ENCODE measurements around the gene TBX19. TPM values are rescaled to one million over a fixed set of nuclear protein-coding genes. Genes with fewer than 3 reads are reported as not detected.

TBX19 gene
- total RNA-seq, 1 experiment from 2014 or later, result 1.2 TPM

DNA sequence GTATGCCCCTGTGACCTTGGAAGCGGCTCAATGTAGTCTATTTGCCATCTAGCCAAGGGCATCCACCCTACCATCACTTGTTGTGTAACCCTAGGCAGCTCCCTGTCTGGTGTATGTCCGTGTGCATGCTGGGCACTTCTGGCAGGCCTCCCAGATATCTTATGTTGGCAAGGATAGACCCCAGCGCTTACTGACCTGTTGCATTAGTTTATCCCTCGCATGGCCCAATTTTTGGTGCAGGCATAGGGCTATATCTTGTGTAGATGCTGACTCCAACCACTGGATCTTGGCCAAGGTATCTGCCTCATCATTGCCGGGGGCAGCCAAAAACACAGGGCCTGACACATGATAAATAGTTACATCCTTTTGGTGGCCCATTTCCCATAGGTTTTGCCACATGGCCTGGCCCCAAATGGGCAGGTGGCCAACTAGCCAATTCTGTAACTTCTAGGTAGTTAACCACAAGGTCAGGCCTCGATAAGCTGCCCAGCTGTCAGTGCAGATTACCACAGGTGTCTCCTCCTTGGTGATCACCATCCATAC lies 14.0 kb upstream of the TBX19 start (continued):
- TF ChIP-seq, protein P1, sequence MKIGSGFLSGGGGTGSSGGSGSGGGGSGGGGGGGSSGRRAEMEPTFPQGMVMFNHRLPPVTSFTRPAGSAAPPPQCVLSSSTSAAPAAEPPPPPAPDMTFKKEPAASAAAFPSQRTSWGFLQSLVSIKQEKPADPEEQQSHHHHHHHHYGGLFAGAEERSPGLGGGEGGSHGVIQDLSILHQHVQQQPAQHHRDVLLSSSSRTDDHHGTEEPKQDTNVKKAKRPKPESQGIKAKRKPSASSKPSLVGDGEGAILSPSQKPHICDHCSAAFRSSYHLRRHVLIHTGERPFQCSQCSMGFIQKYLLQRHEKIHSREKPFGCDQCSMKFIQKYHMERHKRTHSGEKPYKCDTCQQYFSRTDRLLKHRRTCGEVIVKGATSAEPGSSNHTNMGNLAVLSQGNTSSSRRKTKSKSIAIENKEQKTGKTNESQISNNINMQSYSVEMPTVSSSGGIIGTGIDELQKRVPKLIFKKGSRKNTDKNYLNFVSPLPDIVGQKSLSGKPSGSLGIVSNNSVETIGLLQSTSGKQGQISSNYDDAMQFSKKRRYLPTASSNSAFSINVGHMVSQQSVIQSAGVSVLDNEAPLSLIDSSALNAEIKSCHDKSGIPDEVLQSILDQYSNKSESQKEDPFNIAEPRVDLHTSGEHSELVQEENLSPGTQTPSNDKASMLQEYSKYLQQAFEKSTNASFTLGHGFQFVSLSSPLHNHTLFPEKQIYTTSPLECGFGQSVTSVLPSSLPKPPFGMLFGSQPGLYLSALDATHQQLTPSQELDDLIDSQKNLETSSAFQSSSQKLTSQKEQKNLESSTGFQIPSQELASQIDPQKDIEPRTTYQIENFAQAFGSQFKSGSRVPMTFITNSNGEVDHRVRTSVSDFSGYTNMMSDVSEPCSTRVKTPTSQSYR (CRISPR knock-in tag; IDR thresholded peaks at IDR 0.05), result no peak
- TF ChIP-seq, protein P2, sequence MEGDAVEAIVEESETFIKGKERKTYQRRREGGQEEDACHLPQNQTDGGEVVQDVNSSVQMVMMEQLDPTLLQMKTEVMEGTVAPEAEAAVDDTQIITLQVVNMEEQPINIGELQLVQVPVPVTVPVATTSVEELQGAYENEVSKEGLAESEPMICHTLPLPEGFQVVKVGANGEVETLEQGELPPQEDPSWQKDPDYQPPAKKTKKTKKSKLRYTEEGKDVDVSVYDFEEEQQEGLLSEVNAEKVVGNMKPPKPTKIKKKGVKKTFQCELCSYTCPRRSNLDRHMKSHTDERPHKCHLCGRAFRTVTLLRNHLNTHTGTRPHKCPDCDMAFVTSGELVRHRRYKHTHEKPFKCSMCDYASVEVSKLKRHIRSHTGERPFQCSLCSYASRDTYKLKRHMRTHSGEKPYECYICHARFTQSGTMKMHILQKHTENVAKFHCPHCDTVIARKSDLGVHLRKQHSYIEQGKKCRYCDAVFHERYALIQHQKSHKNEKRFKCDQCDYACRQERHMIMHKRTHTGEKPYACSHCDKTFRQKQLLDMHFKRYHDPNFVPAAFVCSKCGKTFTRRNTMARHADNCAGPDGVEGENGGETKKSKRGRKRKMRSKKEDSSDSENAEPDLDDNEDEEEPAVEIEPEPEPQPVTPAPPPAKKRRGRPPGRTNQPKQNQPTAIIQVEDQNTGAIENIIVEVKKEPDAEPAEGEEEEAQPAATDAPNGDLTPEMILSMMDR (IDR thresholded peaks at IDR 0.05), result no peak
- TF ChIP-seq, protein P3, sequence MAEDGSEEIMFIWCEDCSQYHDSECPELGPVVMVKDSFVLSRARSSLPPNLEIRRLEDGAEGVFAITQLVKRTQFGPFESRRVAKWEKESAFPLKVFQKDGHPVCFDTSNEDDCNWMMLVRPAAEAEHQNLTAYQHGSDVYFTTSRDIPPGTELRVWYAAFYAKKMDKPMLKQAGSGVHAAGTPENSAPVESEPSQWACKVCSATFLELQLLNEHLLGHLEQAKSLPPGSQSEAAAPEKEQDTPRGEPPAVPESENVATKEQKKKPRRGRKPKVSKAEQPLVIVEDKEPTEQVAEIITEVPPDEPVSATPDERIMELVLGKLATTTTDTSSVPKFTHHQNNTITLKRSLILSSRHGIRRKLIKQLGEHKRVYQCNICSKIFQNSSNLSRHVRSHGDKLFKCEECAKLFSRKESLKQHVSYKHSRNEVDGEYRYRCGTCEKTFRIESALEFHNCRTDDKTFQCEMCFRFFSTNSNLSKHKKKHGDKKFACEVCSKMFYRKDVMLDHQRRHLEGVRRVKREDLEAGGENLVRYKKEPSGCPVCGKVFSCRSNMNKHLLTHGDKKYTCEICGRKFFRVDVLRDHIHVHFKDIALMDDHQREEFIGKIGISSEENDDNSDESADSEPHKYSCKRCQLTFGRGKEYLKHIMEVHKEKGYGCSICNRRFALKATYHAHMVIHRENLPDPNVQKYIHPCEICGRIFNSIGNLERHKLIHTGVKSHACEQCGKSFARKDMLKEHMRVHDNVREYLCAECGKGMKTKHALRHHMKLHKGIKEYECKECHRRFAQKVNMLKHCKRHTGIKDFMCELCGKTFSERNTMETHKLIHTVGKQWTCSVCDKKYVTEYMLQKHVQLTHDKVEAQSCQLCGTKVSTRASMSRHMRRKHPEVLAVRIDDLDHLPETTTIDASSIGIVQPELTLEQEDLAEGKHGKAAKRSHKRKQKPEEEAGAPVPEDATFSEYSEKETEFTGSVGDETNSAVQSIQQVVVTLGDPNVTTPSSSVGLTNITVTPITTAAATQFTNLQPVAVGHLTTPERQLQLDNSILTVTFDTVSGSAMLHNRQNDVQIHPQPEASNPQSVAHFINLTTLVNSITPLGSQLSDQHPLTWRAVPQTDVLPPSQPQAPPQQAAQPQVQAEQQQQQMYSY (CRISPR knock-in tag; IDR thresholded peaks at IDR 0.05), result no peak
- TF ChIP-seq ELF4 (CRISPR knock-in tag; IDR thresholded peaks at IDR 0.05; ENCODE audit: low read depth), result no peak
- no peak for TF ChIP-seq GABPB1 (CRISPR knock-in tag; IDR thresholded peaks at IDR 0.05)

DNA sequence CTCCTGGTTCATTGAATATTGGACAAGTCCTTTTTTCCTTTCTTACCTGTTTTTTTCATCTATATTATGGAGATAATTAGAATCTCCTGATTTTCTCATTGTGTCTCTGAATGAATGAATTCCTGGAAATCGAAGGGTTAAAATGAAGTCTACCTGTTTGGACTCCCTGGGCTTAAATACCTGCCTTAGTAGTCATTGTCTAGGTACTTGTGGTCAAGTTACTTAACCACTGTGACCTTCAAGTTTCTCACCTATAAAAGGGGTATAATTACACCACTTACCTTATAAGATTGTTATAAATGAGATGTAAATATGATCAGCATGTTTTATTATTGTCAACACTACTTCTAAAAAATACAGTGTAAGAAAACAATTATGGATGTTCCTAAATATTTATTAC lies 9.0 kb upstream of the TBX19 start:
- POLR2A ChIA-PET, result no interaction called here
- ATAC-seq (no peak), DNase-seq (ENCODE audit: low spot score) (no peak)
- Mint-ChIP-seq H3K27ac (no peak overlapping the region), H3K4me3 (no peak overlapping the region), H3K4me1 (peaks cover 3% of the 10 kb centered on the region; the same call in 1 of the 2 replicates), H3K9me3 (peaks cover 11% of the 10 kb centered on the region), H3K27me3 (ENCODE audit: low read depth) (no peaks in the 10 kb centered on the region), H3K36me3 (no peaks in the 10 kb centered on the region)
- TF ChIP-seq ETV6 (CRISPR knock-in tag; IDR thresholded peaks at IDR 0.05) (no peak), TCF7 (CRISPR knock-in tag; IDR thresholded peaks at IDR 0.05; ENCODE audit: low read depth) (no peak)
- TF ChIP-seq, protein P4, sequence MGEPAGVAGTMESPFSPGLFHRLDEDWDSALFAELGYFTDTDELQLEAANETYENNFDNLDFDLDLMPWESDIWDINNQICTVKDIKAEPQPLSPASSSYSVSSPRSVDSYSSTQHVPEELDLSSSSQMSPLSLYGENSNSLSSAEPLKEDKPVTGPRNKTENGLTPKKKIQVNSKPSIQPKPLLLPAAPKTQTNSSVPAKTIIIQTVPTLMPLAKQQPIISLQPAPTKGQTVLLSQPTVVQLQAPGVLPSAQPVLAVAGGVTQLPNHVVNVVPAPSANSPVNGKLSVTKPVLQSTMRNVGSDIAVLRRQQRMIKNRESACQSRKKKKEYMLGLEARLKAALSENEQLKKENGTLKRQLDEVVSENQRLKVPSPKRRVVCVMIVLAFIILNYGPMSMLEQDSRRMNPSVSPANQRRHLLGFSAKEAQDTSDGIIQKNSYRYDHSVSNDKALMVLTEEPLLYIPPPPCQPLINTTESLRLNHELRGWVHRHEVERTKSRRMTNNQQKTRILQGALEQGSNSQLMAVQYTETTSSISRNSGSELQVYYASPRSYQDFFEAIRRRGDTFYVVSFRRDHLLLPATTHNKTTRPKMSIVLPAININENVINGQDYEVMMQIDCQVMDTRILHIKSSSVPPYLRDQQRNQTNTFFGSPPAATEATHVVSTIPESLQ (CRISPR knock-in tag; IDR thresholded peaks at IDR 0.05), result no peak
- CTCF ChIA-PET, result no interaction called here

DNA sequence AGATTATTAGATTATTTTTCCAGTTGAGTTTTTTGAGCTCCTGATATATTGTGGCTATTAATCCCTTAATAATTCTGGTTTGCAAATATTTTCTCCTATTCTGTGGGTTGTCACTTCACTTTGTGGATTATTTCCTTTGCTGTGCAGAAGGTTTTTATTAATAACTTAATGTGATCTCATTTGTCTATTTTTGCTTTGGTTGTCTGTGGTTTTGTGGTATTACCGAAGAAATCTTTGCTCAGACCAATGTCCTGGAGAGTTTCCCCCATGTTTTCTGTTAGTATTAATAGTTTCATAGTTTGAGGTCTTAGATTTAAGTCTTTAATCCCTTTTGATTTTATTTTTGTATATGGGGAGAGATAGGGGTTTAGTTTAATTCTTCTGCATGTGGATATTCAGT lies 7.1 kb upstream of the TBX19 start:
- ChIA-PET CTCF (no interaction called here), POLR2A (no interaction called here)
- Mint-ChIP-seq H3K36me3 (no peaks in the 10 kb centered on the region), H3K27ac (no peak overlapping the region), H3K4me3 (no peak overlapping the region), H3K27me3 (ENCODE audit: low read depth) (no peaks in the 10 kb centered on the region), H3K4me1 (peaks cover 3% of the 10 kb centered on the region; the same call in 1 of the 2 replicates), H3K9me3 (peaks cover 17% of the 10 kb centered on the region)
- ATAC-seq, result no peak
- no peak for DNase-seq (ENCODE audit: low spot score)
- TF ChIP-seq IRF2 (CRISPR knock-in tag; IDR thresholded peaks at IDR 0.05; ENCODE audit: borderline replicate concordance, low read depth) (no peak), CREM (CRISPR knock-in tag; IDR thresholded peaks at IDR 0.05) (no peak), ELF4 (CRISPR knock-in tag; IDR thresholded peaks at IDR 0.05; ENCODE audit: low read depth) (no peak), ZNF416 (CRISPR knock-in tag; IDR thresholded peaks at IDR 0.05) (no peak), CBFB (CRISPR knock-in tag; IDR thresholded peaks at IDR 0.05; ENCODE audit: low read depth) (no peak)
- TF ChIP-seq, protein P5, sequence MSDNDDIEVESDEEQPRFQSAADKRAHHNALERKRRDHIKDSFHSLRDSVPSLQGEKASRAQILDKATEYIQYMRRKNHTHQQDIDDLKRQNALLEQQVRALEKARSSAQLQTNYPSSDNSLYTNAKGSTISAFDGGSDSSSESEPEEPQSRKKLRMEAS (CRISPR knock-in tag; IDR thresholded peaks at IDR 0.05), result no peak
- TF ChIP-seq, protein P6, sequence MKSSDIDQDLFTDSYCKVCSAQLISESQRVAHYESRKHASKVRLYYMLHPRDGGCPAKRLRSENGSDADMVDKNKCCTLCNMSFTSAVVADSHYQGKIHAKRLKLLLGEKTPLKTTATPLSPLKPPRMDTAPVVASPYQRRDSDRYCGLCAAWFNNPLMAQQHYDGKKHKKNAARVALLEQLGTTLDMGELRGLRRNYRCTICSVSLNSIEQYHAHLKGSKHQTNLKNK (CRISPR knock-in tag; IDR thresholded peaks at IDR 0.05), result no peak
- TF ChIP-seq, protein P7, sequence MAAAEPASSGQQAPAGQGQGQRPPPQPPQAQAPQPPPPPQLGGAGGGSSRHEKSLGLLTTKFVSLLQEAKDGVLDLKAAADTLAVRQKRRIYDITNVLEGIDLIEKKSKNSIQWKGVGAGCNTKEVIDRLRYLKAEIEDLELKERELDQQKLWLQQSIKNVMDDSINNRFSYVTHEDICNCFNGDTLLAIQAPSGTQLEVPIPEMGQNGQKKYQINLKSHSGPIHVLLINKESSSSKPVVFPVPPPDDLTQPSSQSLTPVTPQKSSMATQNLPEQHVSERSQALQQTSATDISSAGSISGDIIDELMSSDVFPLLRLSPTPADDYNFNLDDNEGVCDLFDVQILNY (CRISPR knock-in tag; IDR thresholded peaks at IDR 0.05), result no peak
- TF ChIP-seq, protein P3 (CRISPR knock-in tag; IDR thresholded peaks at IDR 0.05), result no peak
